K562 (cell line): Measurements from ENCODE around the gene MLH3. TPM values are rescaled to one million over a fixed set of nuclear protein-coding genes. Genes with fewer than 3 reads are reported as not detected.

Experiments used
- ELF1 ChIP-seq: fragments of 200-800 bp; sonication (Bioruptor generic); IDR thresholded peaks from 2 replicates; pipeline ENCODE4 v1.6.1; 2016; ENCODE audit warnings: missing genetic modification characterization, missing compliant biosample characterization
- JUNB ChIP-seq: fragments of 450-650 bp; formaldehyde crosslinking; conservative IDR thresholded peaks from 2 replicates; pipeline ENCODE4 v1.4.0; 2020; ENCODE audit warnings: mild to moderate bottlenecking
- ZNF134 ChIP-seq: fragments of 250-450 bp; sonication (Bioruptor Pico); conservative IDR thresholded peaks from 2 replicates; pipeline ENCODE4 v1.4.0; 2020
- polyA plus RNA-seq, 8 experiments: library from polyadenylated mRNA; depleted of rRNA in 4 of 8; stranded (reverse) in 5 of 8; unstranded in 3 of 8; fragments of >200 nt; fragmentation: Nextera tagmentation in 2 of 8; fragmentation: Illumina TruSeq in 1 of 8; extraction: Ambion mirVana in 2 of 8; extraction: Trizol in 1 of 8; gene quantifications; 2 replicates each; pipeline versions ENCODE4 v1.2.1 to v1.2.3, GENCODE V29; 2011 to 2014; ENCODE audit warnings: inconsistent platforms in 1 of 8, missing spikeins in 1 of 8
- total RNA-seq, 7 experiments: library from RNA; depleted of rRNA in 6 of 7; stranded (reverse); fragments of >200 nt in 6 of 7; fragmentation: Illumina TruSeq in 2 of 7; extraction: Trizol in 2 of 7; gene quantifications; 2 replicates each; pipeline versions ENCODE4 v1.2.1 to v1.2.3, GENCODE V29; 2011 to 2021; ENCODE audit warnings: low replicate concordance in 1 of 7
- TF ChIP-seq, protein P1 (sequence below): fragments of 450-650 bp; IDR thresholded peaks from 2 replicates; pipeline ENCODE4 v1.6.1; 2016; ENCODE audit warnings: mild to moderate bottlenecking, moderate library complexity
- TF ChIP-seq, protein P2 (sequence below): fragments of 250-450 bp; sonication (Bioruptor Pico); IDR thresholded peaks from 2 replicates; pipeline ENCODE4 v1.8.0; 2022; ENCODE audit warnings: moderate library complexity, mild to moderate bottlenecking, inconsistent platforms
- TF ChIP-seq, protein P3 (sequence below): fragments of 250-450 bp; sonication (Bioruptor Pico); IDR thresholded peaks from 2 replicates; pipeline ENCODE4 v1.4.0; 2020; ENCODE audit warnings: mild to moderate bottlenecking, moderate library complexity
- TF ChIP-seq, protein P4 (sequence below): IDR thresholded peaks from 3 replicates; pipeline ENCODE4 v1.6.1; 2011; ENCODE audit warnings: borderline replicate concordance, mild to moderate bottlenecking, moderate library complexity; ENCODE audit not compliant: insufficient read length; ENCODE audit errors: extremely low read depth

MLH3 gene
- total and polyA plus RNA-seq, 9 of the 15 experiments (the other 6 are each of a cell fraction or from before 2014, with no cell fraction given) = 5.9 to 15.3 (median 10.7) TPM

DNA sequence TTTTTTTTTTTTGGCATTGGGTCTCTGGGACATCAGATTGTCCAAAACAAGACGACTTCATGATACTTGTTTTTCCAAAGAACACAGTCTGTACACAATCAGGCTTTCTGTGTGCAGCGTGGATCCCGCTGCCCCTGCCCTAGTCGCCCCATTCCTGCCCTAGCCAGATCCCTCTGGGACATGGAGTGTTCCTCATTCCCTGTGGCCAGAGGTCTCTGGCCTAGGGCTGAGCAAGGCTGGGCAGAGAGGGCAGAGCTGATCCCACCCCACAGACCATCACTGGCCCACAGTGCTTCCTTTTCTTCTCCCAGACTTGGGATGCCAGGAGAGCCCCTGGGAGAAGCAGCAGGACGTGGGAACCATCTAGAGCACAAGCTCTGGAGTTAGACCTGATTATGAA is 69.4 kb downstream of the MLH3 start (continued):
- TF ChIP-seq, protein P1, sequence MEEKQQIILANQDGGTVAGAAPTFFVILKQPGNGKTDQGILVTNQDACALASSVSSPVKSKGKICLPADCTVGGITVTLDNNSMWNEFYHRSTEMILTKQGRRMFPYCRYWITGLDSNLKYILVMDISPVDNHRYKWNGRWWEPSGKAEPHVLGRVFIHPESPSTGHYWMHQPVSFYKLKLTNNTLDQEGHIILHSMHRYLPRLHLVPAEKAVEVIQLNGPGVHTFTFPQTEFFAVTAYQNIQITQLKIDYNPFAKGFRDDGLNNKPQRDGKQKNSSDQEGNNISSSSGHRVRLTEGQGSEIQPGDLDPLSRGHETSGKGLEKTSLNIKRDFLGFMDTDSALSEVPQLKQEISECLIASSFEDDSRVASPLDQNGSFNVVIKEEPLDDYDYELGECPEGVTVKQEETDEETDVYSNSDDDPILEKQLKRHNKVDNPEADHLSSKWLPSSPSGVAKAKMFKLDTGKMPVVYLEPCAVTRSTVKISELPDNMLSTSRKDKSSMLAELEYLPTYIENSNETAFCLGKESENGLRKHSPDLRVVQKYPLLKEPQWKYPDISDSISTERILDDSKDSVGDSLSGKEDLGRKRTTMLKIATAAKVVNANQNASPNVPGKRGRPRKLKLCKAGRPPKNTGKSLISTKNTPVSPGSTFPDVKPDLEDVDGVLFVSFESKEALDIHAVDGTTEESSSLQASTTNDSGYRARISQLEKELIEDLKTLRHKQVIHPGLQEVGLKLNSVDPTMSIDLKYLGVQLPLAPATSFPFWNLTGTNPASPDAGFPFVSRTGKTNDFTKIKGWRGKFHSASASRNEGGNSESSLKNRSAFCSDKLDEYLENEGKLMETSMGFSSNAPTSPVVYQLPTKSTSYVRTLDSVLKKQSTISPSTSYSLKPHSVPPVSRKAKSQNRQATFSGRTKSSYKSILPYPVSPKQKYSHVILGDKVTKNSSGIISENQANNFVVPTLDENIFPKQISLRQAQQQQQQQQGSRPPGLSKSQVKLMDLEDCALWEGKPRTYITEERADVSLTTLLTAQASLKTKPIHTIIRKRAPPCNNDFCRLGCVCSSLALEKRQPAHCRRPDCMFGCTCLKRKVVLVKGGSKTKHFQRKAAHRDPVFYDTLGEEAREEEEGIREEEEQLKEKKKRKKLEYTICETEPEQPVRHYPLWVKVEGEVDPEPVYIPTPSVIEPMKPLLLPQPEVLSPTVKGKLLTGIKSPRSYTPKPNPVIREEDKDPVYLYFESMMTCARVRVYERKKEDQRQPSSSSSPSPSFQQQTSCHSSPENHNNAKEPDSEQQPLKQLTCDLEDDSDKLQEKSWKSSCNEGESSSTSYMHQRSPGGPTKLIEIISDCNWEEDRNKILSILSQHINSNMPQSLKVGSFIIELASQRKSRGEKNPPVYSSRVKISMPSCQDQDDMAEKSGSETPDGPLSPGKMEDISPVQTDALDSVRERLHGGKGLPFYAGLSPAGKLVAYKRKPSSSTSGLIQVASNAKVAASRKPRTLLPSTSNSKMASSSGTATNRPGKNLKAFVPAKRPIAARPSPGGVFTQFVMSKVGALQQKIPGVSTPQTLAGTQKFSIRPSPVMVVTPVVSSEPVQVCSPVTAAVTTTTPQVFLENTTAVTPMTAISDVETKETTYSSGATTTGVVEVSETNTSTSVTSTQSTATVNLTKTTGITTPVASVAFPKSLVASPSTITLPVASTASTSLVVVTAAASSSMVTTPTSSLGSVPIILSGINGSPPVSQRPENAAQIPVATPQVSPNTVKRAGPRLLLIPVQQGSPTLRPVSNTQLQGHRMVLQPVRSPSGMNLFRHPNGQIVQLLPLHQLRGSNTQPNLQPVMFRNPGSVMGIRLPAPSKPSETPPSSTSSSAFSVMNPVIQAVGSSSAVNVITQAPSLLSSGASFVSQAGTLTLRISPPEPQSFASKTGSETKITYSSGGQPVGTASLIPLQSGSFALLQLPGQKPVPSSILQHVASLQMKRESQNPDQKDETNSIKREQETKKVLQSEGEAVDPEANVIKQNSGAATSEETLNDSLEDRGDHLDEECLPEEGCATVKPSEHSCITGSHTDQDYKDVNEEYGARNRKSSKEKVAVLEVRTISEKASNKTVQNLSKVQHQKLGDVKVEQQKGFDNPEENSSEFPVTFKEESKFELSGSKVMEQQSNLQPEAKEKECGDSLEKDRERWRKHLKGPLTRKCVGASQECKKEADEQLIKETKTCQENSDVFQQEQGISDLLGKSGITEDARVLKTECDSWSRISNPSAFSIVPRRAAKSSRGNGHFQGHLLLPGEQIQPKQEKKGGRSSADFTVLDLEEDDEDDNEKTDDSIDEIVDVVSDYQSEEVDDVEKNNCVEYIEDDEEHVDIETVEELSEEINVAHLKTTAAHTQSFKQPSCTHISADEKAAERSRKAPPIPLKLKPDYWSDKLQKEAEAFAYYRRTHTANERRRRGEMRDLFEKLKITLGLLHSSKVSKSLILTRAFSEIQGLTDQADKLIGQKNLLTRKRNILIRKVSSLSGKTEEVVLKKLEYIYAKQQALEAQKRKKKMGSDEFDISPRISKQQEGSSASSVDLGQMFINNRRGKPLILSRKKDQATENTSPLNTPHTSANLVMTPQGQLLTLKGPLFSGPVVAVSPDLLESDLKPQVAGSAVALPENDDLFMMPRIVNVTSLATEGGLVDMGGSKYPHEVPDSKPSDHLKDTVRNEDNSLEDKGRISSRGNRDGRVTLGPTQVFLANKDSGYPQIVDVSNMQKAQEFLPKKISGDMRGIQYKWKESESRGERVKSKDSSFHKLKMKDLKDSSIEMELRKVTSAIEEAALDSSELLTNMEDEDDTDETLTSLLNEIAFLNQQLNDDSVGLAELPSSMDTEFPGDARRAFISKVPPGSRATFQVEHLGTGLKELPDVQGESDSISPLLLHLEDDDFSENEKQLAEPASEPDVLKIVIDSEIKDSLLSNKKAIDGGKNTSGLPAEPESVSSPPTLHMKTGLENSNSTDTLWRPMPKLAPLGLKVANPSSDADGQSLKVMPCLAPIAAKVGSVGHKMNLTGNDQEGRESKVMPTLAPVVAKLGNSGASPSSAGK = no peak
- TF ChIP-seq, protein P2, sequence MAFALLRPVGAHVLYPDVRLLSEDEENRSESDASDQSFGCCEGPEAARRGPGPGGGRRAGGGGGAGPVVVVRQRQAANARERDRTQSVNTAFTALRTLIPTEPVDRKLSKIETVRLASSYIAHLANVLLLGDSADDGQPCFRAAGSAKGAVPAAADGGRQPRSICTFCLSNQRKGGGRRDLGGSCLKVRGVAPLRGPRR (CRISPR knock-in tag) = no peak
- TF ChIP-seq JUNB (CRISPR knock-in tag) (no peak), ZNF134 (no peak), ELF1 (tag) (no peak)
- TF ChIP-seq, protein P3, sequence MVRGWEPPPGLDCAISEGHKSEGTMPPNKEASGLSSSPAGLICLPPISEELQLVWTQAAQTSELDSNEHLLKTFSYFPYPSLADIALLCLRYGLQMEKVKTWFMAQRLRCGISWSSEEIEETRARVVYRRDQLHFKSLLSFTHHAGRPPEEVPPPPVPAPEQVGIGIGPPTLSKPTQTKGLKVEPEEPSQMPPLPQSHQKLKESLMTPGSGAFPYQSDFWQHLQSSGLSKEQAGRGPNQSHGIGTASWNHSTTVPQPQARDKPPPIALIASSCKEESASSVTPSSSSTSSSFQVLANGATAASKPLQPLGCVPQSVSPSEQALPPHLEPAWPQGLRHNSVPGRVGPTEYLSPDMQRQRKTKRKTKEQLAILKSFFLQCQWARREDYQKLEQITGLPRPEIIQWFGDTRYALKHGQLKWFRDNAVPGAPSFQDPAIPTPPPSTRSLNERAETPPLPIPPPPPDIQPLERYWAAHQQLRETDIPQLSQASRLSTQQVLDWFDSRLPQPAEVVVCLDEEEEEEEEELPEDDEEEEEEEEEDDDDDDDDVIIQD (CRISPR knock-in tag) = no peak
- TF ChIP-seq, protein P4, sequence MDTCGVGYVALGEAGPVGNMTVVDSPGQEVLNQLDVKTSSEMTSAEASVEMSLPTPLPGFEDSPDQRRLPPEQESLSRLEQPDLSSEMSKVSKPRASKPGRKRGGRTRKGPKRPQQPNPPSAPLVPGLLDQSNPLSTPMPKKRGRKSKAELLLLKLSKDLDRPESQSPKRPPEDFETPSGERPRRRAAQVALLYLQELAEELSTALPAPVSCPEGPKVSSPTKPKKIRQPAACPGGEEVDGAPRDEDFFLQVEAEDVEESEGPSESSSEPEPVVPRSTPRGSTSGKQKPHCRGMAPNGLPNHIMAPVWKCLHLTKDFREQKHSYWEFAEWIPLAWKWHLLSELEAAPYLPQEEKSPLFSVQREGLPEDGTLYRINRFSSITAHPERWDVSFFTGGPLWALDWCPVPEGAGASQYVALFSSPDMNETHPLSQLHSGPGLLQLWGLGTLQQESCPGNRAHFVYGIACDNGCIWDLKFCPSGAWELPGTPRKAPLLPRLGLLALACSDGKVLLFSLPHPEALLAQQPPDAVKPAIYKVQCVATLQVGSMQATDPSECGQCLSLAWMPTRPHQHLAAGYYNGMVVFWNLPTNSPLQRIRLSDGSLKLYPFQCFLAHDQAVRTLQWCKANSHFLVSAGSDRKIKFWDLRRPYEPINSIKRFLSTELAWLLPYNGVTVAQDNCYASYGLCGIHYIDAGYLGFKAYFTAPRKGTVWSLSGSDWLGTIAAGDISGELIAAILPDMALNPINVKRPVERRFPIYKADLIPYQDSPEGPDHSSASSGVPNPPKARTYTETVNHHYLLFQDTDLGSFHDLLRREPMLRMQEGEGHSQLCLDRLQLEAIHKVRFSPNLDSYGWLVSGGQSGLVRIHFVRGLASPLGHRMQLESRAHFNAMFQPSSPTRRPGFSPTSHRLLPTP = no peak
- TF ChIP-seq, all 486 proteins: peak for 0
